HCEC 1CT (cell line): ENCODE results near the gene MYBPC3.

Source experiments
- DNase-seq: peaks from one replicate; pipeline ENCODE4 v3.0.0-alpha.2; 2017

MYBPC3 gene

DNA sequence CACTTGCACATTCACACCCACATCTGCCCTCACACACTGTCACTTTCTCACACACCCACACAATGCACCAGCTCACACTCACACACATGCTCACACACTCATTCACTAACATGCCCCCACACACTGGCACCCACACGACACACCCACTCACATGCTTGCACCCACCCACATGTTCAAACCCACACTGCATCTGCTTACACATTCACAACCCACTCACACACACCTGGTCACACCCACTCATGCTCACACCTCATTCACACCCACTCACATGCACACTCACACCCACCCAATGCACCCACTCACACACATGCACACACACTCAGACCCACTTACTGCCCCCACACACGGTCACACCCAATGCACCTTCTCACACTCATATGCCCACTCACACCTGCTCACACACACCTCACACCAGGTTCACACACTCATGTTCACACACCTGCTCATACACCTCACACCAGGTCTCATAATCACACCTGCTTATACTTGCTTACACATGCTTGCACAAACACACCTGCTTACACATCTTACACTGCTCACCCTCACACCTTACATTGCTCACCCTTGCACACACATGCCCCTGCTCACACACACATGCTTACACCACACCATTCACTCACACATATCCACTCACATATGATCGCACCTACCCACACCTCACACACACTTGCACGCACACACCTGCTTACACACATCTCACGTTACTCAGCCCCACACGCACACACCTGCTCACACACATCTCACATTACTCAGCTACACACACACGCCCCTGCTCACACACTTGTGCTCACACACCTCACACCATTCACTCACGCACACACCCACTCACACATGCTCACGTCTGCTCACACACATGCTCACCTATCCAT, 3.9 kb upstream of the MYBPC3 start:
- no peak for DNase-seq

DNA sequence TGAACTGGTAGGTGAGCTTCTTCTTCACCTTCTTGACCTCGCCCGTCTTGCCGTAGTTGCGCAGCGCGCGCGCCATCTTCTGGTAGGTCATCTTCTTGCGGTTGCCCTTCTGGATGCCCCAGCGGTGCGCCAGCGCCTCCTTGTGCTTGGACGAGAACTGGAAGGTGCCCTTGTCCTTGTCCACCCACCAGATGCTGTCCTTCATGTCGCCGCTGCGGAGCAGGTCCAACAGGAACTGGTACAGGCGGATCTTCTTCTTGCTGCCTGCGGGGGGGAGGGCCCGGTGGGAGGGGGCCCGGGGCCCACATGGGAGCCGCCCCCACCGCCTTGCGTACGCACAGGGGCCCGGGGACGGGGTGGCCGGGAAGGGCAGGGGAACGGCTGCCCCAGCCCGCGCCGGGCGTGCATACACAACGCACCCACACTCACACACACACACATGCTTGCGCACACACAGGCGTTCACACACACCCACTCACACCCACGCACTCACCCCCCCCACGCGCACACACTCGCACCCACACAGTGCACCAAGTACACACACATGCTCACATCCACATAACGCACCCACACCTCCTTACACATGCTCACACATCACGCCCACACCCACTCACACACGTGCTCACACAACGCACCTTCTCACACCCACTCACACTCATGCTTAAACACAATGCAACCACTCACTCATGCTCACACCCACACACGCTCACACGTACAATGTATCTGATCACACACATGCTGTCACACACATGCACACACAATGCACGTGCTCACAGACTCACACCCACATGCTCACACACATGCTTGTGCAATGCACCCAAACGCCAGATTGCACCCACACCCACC, 3.0 kb upstream of the MYBPC3 start:
- peak; percentile 87 for DNase-seq

DNA sequence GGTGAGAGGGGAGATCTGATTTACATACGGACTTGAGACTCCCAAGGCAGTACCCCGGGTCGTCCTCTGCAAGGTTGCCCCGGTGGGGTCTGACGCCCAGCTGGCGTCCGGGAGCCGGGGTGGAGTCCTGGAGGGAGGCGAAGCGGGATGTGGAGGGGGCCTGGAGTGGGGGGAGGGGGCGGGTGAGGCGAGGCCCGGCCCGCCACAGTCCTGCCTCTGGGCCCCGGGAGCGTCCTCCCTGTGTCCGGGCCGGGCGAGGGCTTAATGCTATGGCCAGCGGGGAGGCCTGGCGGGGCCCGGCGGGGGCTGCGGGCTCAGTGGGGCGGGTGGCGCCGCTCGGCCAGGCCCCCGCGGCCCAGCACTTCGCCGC, 2.4 kb upstream of the MYBPC3 start:
- DNase-seq = no peak

DNA sequence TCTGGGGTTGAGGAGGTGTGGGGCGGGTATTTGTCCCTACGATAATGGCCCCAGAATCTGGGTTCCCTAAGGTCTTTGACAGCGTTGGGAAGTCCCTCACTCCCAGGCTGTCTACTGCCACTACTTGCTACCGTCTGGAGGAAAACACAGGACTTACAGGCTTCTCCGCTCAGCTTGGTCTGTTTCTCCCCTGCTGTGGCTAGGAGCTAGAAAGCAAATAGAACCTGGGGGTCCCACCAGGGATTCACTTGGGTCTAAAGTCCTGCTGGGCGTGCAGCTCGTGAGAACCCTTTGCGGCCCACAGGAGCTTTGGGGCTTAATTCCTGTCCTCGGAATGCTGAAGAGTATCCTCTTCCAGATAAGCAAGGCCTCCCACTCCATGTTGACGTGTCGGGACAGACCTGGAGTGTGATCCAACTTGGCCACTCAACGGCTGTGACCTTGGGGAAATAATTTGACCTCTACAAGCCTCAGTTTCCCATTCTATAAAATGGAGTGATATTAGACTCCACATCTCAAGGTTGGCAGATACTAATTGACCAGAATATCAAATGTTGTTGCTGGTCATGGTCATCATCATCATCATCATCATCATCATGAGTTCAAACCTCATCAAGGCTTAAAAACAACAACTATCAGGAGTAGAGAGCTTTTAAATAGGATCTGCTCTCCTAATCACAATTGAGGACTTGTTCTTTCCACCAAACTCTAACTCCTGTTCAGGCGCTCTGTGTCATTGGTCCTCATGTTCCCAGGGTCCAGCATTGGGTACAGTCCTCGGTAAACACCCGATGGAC, 1.7 kb upstream of the MYBPC3 start:
- no peak for DNase-seq

DNA sequence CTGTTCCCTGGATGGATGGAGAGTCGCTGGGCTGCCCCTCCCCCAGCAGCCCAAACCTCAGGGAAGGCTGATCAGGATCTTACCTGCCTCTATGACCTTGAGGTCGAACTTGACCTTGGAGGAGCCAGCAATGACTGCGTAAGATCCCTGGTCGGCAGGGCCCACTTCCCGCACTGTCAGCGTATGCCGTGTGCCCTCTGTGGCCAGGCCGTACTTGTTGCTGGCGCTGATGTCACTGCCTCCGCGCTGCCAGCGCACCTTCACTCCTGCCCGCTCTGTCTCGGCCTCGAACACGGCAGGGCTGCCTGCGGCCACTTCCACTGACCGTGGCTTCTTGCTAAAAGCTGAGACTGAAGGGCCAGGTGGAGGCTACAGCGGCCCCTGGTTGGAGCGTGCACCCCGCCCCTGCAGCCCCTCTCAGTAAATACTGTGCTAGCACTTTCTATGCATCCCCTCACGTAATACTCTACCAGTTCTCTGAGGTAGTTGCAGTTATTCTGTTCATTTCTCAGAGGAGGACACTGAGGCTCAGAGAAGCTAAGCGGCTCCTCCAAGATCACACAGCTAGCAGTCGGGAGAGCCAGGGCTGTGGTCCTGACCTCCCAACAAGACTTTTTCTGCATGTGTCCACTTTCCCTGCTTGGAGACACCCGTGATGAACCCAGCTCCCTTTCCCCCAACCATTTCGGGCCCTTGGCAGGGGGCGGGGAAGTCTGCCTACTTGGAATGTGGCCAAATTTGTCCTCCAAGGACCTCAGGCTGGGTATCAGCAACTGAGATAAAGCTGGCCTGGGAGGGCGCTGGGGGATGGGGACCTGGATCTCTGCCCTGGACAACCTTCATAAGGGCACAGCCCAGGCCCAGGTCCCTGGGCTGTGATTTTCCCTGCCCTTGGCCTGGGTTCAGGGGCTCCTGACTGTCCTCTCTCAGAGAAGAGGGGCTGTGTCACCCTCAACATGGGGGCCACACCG, 1.1 kb downstream of the MYBPC3 start:
- no peak for DNase-seq

DNA sequence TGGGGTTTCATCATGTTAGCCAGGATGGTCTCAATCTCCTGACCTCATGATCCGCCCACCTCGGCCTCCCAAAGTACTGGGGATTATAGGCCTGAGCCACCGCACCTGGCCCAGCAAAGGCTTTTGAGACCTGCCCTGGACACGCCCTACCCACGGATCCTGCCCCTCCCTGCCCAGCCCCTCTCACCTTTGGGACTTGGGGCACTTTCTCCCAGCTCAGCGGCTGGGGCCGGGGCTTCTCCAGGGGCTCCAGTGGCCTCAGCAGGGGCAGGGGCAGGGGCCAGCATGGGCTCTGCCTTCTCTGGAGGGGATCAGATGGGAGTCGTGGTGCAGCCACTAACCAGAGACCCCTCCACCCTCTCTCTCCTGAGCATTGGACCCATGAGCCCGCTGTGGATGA, 2.2 kb downstream of the MYBPC3 start:
- no peak for DNase-seq

DNA sequence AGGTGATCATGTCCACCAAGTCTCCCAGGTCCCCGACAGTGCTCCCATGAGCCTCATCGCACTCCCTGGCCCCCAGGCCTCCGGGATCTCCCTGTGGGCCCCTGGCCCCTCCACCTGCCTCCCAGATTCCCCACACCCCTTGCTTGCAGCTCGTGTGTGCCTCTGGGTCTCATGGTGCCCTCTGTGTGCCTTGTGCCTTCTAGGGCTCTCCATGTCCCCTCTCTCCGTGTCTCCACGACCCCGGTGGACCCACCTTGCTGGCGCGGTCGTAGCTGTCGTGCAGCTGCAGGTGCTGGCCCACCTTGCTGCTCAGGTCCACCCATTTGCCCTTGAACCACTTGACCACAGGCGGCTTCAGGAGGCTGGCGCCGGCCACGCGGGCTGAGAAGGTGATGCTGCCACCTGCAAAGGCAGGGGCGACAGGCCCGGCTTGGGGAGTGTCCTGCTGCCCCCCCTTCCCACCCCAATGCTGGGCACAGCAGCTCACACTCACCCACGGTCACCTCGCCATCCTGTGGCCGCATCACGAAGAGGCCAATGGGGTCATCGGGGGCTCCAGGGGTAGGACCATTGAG, 2.9 kb downstream of the MYBPC3 start:
- no peak for DNase-seq

DNA sequence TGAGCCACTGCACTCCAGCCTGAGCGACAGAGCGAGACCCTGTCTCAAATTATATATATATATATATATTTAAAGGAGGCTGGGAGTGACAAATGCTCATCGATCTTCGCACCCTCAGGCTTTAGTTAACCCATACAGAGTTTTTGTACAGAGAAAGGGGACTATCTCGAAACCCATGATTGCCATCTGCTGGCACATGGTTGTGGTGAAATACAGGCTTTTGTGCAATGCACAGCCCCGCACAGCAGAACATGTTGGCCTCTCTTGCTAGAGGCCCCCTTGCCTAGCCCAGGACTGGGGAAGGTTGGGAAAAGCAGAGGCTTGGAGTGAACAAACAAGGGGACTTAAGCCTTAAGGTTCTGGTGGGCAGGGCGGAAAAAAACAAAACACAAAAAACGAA, 3.6 kb downstream of the MYBPC3 start:
- peak; percentile 13 for DNase-seq

DNA sequence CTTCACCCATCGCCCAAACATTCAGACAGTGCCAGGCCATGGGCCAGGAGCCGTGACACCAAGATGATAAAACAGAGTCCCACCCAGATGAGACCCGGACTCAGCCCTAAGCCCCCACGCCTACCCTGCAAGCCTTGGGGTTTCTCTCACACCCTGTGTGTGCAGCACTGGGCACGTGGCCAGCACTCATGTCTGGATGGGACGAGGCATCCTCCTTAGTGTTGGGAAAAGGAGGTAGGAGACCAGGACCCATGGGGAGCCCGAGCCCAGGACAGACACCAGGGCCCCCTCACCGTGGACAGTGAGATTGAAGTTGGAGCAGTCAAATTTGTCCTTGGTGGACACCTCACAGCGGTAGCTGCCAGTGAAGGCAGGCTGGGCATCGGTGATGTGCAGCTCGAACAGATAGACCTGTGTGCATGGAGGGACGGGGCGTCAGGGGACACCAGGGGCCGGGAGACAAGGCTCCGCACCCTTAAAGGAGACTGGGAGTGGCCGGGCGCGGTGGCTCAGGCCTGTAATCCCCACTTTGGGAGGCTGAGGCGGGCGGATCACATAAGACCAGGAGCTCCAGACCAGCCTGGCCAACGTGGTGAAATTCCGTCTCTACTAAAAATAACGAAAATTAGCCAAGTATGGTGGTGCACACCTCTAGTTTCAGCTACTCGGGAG, 4.2 kb downstream of the MYBPC3 start:
- DNase-seq = no peak

DNA sequence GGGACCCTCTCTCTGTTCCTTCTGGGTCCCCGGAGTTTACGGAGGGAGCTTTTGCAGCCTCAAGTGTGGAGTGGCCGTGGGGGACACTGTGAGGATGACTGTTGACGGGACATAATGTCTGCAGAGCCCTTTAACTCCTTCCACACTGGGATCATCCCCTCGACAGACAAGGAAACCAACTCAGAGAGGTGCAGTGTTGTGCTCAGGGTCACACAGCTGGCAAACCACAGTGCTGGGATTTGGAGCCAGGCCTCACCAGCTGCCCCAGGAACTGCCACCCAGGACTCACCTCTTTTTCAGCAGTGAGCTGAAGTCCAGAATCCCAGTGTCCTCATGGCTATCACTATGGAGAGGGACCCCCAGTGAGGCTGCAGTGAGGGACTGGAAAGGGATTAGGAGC, 5.4 kb downstream of the MYBPC3 start:
- no peak for DNase-seq

DNA sequence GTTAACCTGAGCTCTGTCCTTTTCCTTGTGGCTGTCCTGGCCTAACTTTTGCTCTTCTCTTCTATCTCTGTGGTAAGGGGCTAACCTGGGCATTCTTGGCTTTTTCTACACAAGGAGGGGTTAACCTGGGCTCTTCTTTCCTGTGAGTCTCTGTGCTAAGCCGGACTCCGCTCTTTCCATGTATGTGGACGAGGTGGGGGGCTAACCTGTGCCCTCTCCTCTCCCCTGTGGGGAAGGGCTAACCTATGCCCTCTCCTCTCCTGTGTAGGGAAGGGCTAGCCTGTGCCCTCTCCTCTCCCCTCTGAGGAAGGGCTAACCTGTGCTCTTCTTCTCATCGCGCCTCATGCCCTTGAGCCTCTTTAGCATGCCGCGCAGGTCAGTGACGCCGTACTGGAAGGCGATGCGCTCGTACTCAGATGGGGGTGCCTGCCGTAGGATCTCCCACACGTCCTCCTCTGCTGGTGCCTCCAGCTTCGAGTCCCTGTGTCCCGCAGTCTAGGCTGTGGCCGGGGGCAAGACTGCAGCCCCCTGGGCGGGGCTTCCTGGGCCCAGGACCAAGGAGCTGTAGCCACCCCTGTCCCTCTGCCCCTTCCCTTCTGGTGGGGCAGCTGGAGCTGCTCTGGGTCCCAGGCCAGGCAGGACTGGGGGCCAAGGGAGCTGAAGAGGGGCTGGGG, 6.5 kb downstream of the MYBPC3 start:
- no peak for DNase-seq

DNA sequence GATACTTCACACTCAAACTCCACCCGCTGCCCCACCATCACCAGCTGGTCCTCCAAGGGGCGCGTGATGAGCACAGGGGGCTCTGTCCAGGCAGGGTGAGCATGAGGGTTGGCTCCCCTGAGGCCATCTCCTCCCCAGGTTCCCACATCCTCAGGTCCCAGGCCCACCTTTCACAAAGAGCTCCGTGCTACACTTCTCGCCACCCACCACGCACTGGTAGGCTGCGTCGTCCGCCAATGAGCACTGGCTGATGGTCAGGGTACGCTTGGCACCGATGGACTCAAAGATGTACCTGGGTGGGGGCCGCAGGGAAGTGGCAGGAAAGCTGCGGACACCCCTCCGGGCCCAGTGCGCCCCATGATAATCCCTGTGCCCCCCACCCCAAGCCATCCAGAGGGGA, 9.6 kb downstream of the MYBPC3 start:
- DNase-seq = no peak

DNA sequence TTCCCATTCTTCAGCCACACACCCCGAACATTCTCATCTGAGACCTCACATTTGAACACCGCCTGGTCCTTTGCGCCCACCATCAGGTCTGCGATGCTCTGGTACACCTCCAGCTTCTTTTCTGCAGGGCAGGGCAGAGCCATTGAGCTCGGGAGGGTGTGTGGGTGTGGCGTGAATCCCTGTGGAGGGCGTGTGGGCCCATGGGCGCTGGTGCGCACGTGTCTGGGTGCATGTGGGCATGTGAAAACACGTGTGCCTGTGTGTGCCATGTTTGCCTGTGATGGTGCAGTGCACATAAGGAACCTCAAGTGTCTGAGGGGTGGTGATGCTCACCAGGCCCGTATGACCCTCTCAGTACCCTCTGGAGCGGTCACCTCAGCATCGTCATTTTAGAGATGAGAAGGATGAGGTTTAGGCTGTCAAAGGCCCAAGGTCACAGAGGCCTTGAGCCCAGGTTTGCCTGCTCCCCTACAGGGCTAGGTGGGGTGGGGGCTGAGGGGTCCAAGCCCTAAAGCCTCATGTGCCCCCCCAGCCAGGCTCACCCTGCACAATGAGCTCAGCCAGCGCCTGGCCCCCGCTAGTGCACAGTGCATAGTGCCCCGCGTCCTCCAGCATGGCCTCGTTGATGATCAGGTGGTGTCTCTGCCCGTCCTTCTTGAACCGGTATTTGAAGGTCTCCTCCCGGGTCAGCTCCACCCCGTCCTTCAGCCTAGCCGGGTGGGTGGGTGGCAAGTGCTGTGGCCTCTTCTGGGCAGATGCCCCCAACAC, 10.3 kb downstream of the MYBPC3 start:
- no peak for DNase-seq

DNA sequence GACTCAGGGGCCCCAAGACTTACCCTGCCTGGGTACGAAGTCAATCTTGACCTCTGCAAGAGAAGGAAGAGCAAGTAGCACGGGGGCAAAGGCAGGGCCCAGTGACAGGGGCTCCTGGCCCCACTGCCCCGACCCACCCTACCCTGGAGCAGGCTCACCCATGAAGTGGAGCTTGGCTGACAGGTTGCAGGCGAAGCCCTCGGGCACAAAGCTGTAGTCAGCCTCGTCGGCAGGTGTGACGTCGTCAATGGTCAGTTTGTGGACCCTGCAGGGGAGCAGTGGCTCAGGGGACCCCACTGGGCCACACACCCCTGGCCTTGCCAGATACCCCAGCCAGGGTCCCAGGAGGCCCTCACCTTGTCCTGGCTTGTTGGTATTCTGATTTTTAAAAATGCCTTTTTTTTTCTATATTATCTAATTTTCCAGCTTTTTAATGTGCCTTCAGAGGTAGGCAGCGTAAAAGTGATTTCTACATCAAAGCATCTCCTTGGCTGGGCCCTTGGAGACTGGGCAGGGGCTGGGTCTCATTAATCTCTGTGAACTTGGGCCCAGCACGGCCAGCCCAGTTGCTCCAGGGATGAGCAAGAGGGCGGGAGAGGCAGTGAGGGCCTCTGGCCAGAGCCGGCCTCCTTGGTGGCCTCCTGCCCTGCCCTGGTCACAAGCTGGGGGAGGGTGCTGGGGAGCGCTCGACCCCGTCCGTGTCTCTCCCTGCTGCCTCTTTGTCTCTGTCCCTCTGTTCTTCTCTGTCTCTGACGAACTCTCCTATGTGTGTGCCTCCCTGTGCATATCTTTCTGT, 11.3 kb downstream of the MYBPC3 start:
- no peak for DNase-seq

DNA sequence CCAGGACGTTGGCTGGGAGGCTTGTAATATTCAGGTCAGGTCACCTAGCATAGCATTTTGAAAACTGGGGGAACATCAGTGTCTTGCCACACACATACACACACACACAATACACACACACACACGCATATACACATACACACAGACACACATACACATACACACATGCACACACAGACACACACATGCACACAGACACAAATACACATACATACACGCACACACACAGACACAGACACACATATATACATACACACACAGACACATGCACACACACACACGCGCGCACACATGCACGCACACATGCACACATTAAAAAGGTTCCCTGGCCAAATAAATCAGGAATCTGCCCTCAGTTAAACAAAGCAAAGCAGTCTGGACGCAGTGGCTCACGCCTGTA, 12.5 kb downstream of the MYBPC3 start:
- DNase-seq = no peak

DNA sequence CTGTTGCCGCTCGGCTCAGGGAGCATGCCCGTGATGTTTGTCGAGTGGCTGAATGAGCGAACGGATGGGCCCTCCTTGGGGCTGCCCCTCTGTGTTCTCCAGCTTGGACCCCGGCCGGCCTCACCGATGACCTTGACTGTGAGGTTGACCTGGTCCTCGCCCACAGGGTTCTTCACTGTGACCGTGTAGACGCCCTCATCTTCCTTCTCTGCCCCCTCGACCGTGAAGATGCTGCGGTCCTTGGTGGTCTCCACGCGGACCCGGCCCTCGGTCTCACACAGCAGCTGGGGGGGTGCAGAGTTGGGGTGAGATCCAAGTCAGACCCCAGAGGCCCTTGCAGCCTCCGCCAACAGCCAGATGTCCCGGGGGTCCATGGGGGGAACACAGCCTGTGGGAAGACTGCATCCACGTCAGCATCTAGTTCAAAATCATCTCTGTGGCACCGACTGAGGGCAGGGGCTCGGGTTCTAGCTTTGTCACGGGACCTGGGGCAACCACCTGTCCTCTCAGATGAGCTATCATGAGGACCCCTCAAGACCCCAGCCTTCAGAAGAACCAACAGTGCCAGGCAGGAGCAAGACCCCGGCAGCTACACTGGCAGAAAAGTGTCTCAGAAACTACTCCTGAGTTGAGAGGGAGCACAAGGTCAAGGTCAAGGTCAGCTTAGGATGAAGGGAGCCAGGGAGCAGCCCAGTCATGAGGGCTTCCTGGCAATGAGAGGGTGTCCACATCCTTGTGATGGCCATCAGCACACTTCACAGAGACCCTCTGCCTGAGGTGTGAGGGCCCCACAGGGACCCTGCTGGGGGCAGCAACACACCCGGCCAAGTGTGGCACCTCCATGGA, 13.9 kb downstream of the MYBPC3 start:
- DNase-seq = no peak

DNA sequence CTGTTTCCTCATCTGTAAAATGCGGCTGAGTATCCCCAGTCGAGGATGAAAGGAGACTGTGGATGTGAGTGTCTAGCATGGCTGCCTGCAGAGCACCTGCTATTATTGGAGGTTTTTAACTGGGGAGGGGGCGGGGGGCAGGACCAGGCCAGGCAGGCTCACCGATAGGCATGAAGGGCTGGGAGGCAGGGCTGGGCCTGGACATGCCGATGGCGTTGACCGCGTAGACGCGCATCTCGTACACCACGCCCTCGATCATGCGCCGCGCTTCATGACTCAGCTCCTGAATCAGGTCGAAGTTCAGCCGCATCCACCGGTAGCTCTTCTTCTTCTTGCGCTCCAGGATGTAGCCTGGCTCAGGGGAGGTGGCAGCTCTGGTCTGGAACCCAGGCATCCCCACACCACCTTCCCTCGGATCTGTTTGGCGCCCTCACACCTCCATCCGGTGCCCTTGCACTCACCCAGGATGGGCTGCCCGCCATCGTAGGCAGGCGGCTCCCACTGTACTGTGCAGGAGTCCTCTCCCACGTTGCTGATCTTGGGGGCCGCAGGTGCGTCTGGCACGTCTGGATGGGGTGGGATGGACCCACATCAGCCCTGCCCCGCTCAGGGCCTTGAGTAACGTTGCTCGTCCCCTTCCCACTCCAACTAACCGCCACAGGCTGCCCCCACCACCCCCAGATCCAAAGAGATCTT, 15.1 kb downstream of the MYBPC3 start:
- no peak for DNase-seq
